Esophagus squamous epithelium (tissue), 5 donors: ENCODE measurements around the gene TOMM70. TPM values are rescaled to one million over a fixed set of nuclear protein-coding genes. Genes with fewer than 3 reads are reported as not detected.
A peak's percentile ranks its signal among the peaks of the same experiment; 100 is the strongest.
"Not testable (repeated sequence)": the region's sequence is repeated elsewhere in the genome, so short reads cannot be mapped to it uniquely, and the experiment has no call there.

Source experiments
- DNase-seq: peaks from one replicate; lab custom pipeline; 2025; lab: John Stamatoyannopoulos, UW
- H3K27ac ChIP-seq, 4 donors: fragments of 200-600 bp; sonication (generic); one replicate each; pipeline ENCODE4 v1.5.1; 2016 to 2019; ENCODE audit warnings: mild to moderate bottlenecking in 1 of 4
- H3K27me3 ChIP-seq, 4 donors: fragments of 200-600 bp; sonication (generic); 1 replicate in 3 of 4; 2 replicates in 1 of 4; pipeline versions ENCODE4 v1.5.1 to v1.6.0; 2017 to 2021; ENCODE audit warnings: antibody characterized with exemption in 1 of 4
- H3K36me3 ChIP-seq, 3 donors: fragments of 200-600 bp; sonication (generic); one replicate each; pipeline ENCODE4 v1.5.1; 2016 to 2019
- H3K4me1 ChIP-seq, 3 donors: fragments of 200-600 bp; sonication (generic); one replicate each; pipeline ENCODE4 v1.5.1; 2017 to 2019
- H3K4me3 ChIP-seq, 4 donors: fragments of 200-600 bp; sonication (generic); 1 replicate in 3 of 4; 2 replicates in 1 of 4; pipeline ENCODE4 v1.5.1; 2016 to 2019; ENCODE audit warnings: mild to moderate bottlenecking in 2 of 4, moderate library complexity in 1 of 4
- H3K9me3 ChIP-seq, 3 donors: fragments of 200-600 bp; sonication (generic); one replicate each; pipeline ENCODE4 v1.5.1; 2016 to 2019
- POLR2A ChIP-seq, 4 donors: fragments of 450-650 bp; IDR thresholded peaks; one replicate each; pipeline ENCODE4 v1.6.1; 2017; ENCODE audit warnings: antibody characterized with exemption in 4 of 4, mild to moderate bottlenecking in 4 of 4, moderate library complexity in 3 of 4
- WGBS, 2 donors: methylation state at CpG; one replicate each; pipeline ENCODE4 v1.1.5; 2018; 5-methylcytosine and 5-hydroxymethylcytosine counted together
- intact Hi-C: fragments of 100-400 bp; cut with DNase I; formaldehyde crosslinking; loops from one replicate; pipeline ENCODE4 v1.15.0; 2022
- total RNA-seq, 4 donors: library from RNA; depleted of rRNA; stranded (reverse); fragments of >200 nt; gene quantifications; one replicate each; pipeline ENCODE4 v1.1.0, GENCODE V29; 2016
- TF ChIP-seq, protein P1 (sequence below), 6 experiments: fragments of 450-650 bp in 4 of 6; fragments of 200-600 bp in 2 of 6; sonication (generic) in 2 of 6; IDR thresholded peaks; one replicate each; pipeline ENCODE4 v1.5.1; 2016 to 2019; ENCODE audit warnings: antibody characterized with exemption in 6 of 6, mild to moderate bottlenecking in 4 of 6, moderate library complexity in 4 of 6
- donor health status: DM: yes; HTN: yes; CAD: no.

TOMM70 gene
- total RNA-seq = 10 to 100 TPM; 32.0 to 51.3 (median 44.3) TPM

DNA sequence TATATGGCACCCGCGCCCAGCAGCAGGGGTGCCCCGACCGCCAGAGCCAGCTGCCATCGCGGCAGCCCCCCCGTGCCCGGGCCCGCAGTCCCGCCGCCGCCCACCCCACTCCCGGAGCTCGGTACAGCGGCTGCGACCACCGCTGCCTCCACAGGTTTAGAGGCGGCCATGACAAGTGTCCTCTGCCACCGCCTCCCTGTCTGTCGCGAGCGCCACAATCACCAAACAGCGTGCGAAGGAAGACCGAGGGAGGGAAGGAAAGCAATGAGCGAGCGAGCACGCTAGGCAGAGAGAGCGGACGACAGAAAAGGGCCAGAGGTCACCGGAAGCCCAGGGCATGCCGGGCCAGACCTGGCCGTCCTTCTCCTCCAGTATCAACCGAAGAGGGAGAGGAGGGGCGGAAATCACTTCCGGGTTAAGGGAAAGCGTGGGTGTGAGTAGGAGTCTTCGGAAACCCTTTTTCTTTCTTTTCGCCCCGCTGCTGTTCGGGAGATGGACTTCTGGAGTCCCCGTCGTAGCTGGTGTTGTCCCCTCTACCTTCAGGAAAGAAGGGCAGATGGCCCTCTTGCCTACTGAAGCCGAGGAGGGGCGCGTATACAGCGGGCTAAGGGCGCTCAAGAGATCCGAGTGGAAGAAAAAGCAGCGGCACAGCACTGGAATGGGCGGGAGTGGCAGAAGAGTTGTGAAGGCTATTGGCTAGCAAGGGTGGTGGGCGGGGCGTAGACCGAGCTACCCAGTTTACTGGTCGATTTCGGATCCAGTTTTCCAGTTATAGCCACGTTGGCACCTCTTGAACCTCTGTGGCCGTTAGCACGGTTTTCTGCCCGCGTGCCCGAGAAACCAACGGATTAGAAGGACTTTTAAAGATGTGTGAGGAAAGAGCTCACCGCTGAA lies at the start of gene TOMM70, which contains the start of gene LNP1:
TOMM70 (minus strand) TSS at position 310 of the 894 bp plus-strand sequence; CDS start at position 170, 140 bp downstream.
LNP1 (plus strand) TSS at position 760 of the 894 bp plus-strand sequence. CDS start 28,191 bp downstream, outside the sequence.
- peak in 1 of 4 donors; percentile 69 for TF ChIP-seq POLR2A (IDR thresholded peaks at IDR 0.05)
- TF ChIP-seq, protein P1, sequence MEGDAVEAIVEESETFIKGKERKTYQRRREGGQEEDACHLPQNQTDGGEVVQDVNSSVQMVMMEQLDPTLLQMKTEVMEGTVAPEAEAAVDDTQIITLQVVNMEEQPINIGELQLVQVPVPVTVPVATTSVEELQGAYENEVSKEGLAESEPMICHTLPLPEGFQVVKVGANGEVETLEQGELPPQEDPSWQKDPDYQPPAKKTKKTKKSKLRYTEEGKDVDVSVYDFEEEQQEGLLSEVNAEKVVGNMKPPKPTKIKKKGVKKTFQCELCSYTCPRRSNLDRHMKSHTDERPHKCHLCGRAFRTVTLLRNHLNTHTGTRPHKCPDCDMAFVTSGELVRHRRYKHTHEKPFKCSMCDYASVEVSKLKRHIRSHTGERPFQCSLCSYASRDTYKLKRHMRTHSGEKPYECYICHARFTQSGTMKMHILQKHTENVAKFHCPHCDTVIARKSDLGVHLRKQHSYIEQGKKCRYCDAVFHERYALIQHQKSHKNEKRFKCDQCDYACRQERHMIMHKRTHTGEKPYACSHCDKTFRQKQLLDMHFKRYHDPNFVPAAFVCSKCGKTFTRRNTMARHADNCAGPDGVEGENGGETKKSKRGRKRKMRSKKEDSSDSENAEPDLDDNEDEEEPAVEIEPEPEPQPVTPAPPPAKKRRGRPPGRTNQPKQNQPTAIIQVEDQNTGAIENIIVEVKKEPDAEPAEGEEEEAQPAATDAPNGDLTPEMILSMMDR (IDR thresholded peaks at IDR 0.05) = no peak
- intact Hi-C loops = no loop called here
- Histone ChIP-seq H3K36me3 (no peaks in the 10 kb centered on the region), H3K4me1 (peaks cover 10 to 69% (median 30%) of the 10 kb centered on the region in 3 donors), H3K27ac (peak within 1 kb of the TSS; percentile 91 to 94 (median 92)), H3K27me3 (no peaks in the 10 kb centered on the region), H3K9me3 (no peaks in the 10 kb centered on the region), H3K4me3 (peak within 1 kb of the TSS; percentile 89 to 96 (median 91))
- WGBS, 2 donors = 0% methylated on average over 21 to 34 of the region's 64 CpGs
- DNase-seq = peak; percentile 79

DNA sequence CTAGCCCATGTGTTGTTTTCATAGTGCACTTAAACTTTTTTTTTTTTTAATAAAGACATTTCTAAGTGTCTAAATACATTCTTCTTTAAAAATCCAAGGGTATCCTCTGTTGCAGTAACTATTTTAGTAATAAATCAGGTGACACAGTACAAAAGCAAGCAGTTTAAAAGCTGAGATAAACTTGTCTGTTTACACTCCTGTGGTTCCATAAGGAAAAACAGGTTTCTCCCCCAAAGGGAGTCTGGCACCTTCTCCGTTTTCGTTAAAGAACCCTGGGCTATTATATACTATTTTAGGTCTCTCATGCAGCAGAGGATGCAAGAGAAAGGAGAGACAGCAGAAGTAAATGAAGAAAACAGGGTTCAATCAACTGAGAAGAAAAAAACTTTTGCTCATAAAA lies 48.3 kb upstream of the TOMM70 start:
- H3K27ac ChIP-seq = no peak overlapping the region
- DNase-seq = no peak
- 28 to 35% methylated on average over 2 of the region's 2 CpGs for WGBS, 2 donors
- peaks cover 0 to 6% (median 0%) of the 10 kb centered on the region in 3 donors for H3K9me3 ChIP-seq
- TF ChIP-seq, protein P1 (IDR thresholded peaks at IDR 0.05) = no peak
- no peak for TF ChIP-seq POLR2A (IDR thresholded peaks at IDR 0.05)
- no peaks in the 10 kb centered on the region for H3K27me3 ChIP-seq
- intact Hi-C loops = no loop called here
- no peak overlapping the region for H3K4me3 ChIP-seq
- no peaks in the 10 kb centered on the region for H3K4me1 ChIP-seq
- no peaks in the 10 kb centered on the region for H3K36me3 ChIP-seq

DNA sequence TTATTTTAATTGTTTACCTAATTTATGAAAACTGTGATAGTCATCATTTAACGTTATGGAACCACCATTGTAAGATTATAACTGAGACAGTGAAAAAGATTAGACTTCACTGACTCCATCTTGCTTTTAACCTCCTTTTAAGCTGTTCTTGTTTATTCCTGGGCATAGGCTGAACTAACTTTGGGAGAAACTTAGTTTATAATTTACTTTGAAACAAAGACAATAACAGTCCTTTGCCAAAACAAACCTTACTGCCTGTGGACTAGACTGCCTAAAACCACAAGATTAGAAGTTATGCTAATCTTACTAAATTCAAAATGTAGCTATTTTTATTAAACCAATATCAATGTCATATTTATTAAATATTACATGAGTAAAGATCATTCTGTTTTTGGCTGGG lies 47.2 kb upstream of the TOMM70 start:
- no peak overlapping the region for H3K27ac ChIP-seq
- H3K36me3 ChIP-seq = no peaks in the 10 kb centered on the region
- no peaks in the 10 kb centered on the region for H3K4me1 ChIP-seq
- intact Hi-C loops = no loop called here
- no peak overlapping the region for H3K4me3 ChIP-seq
- no peaks in the 10 kb centered on the region for H3K27me3 ChIP-seq
- no peak for DNase-seq
- 75 to 77% methylated on average over 1 of the region's 1 CpG for WGBS, 2 donors
- H3K9me3 ChIP-seq = peaks cover 0 to 6% (median 0%) of the 10 kb centered on the region in 3 donors
- TF ChIP-seq, protein P1 (IDR thresholded peaks at IDR 0.05) = no peak
- no peak for TF ChIP-seq POLR2A (IDR thresholded peaks at IDR 0.05)

DNA sequence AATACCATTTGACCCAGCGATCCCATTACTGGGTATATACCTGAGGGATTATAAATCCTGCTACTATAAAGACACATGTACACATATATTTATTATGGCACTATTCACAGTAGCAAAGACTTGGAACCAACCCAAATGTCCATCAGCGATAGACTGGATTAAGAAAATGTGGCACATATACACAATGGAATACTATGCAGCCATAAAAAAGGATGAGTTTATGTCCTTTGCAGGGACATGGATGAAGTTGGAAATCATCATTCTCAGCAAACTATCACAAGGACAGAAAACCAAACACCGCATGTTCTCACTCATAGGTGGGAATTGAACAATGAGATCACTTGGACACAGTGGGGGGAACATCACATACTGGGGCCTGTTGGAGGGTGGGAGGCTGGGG lies 46.2 kb upstream of the TOMM70 start:
- H3K27me3 ChIP-seq, H3K4me3 ChIP-seq, H3K36me3 ChIP-seq, H3K9me3 ChIP-seq, H3K4me1 ChIP-seq, DNase-seq, intact Hi-C loops, H3K27ac ChIP-seq: not testable (repeated sequence)
- 91 to 100% methylated on average over 3 of the region's 3 CpGs for WGBS, 2 donors

DNA sequence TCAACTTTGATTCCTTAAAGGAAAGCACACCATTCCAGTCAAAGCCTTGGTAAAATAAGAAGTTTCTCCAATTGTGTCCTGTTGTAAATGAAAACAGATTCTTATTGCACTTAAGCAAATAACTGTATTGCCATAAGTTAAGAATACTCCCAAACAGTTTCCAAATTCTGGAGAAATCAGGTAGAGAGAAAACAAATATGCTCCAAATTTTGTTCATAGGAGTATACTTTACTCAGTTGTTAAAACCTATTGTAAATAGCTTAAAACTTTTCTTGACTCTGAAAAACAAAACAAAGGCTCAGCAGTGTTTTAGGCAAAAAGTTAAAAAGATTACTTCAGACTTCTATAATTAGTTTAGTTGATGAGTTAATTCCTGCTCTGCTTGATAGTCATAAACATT lies 42.8 kb upstream of the TOMM70 start:
- intact Hi-C loops = no loop called here
- DNase-seq = no peak
- H3K4me3 ChIP-seq = no peak overlapping the region
- H3K27me3 ChIP-seq = no peaks in the 10 kb centered on the region
- H3K36me3 ChIP-seq = no peaks in the 10 kb centered on the region
- no peak overlapping the region for H3K27ac ChIP-seq
- peaks cover 0 to 6% (median 0%) of the 10 kb centered on the region in 3 donors for H3K9me3 ChIP-seq
- TF ChIP-seq POLR2A (IDR thresholded peaks at IDR 0.05) = no peak
- TF ChIP-seq, protein P1 (IDR thresholded peaks at IDR 0.05) = no peak
- H3K4me1 ChIP-seq = no peaks in the 10 kb centered on the region
